Karpas-422 (cell line): ENCODE measurements around the gene MPC1L. TPM values are rescaled to one million over a fixed set of nuclear protein-coding genes. Genes with fewer than 3 reads are reported as not detected.

Experiments
- DNase-seq: peaks from one replicate; pipeline ENCODE4 v3.0.0-alpha.2; 2015
- H2AFZ ChIP-seq: fragments of 200-600 bp; sonication (generic); 2 replicates; pipeline ENCODE4 v1.6.1; 2014; ENCODE audit warnings: antibody characterized with exemption, low read length, mixed read lengths
- H3K27ac ChIP-seq: fragments of 200-600 bp; sonication (generic); 2 replicates; pipeline ENCODE4 v1.5.1; 2014; ENCODE audit warnings: mild to moderate bottlenecking, low read length, moderate library complexity
- H3K27me3 ChIP-seq: fragments of 200-600 bp; sonication (generic); 2 replicates; pipeline ENCODE4 v1.6.1; 2014; ENCODE audit warnings: low read length, mixed read lengths
- H3K36me3 ChIP-seq: fragments of 200-600 bp; sonication (generic); 2 replicates; pipeline ENCODE4 v1.6.1; 2014; ENCODE audit warnings: low read length, mixed read lengths; ENCODE audit not compliant: insufficient read depth
- H3K4me1 ChIP-seq: fragments of 200-600 bp; sonication (generic); 2 replicates; pipeline ENCODE4 v1.6.1; 2014; ENCODE audit warnings: mild to moderate bottlenecking, low read length, mixed read lengths
- H3K4me2 ChIP-seq: fragments of 200-600 bp; sonication (generic); 2 replicates; pipeline ENCODE4 v1.6.1; 2014; ENCODE audit warnings: low read length, low read depth, mild to moderate bottlenecking; ENCODE audit not compliant: poor library complexity, severe bottlenecking
- H3K4me3 ChIP-seq: fragments of 200-600 bp; sonication (generic); 2 replicates; pipeline ENCODE4 v1.5.1; 2014; ENCODE audit warnings: mild to moderate bottlenecking, antibody characterized with exemption, low read length, mixed read lengths
- H3K79me2 ChIP-seq: fragments of 200-600 bp; sonication (generic); 2 replicates; pipeline ENCODE4 v1.6.1; 2014; ENCODE audit warnings: mild to moderate bottlenecking, low read length, mixed read lengths
- H3K9ac ChIP-seq: fragments of 200-600 bp; sonication (generic); 2 replicates; pipeline ENCODE4 v1.6.0; 2014; ENCODE audit warnings: low read length
- H3K9me2 ChIP-seq: fragments of 200-600 bp; sonication (generic), shearing (Covaris generic); replicated peaks from 2 replicates; pipeline ENCODE4 v1.6.0; 2014; ENCODE audit warnings: mild to moderate bottlenecking, low read length, moderate library complexity; ENCODE audit not compliant: insufficient read depth
- H3K9me3 ChIP-seq: fragments of 300-700, 200-600 bp; sonication (generic); 2 replicates; pipeline ENCODE4 v1.6.1; 2014; ENCODE audit warnings: low read length, mixed read lengths
- H4K20me1 ChIP-seq: fragments of 200-600 bp; sonication (generic); 2 replicates; pipeline ENCODE4 v1.6.1; 2014; ENCODE audit warnings: mild to moderate bottlenecking, antibody characterized with exemption, low read length, low read depth; ENCODE audit not compliant: insufficient read depth
- total RNA-seq: library from RNA; depleted of rRNA; stranded (reverse); fragments of >200 nt; shearing (Covaris generic); gene quantifications from 2 replicates; pipeline ENCODE4 v1.2.3, GENCODE V29; 2014; ENCODE audit warnings: low replicate concordance; rRNA removed

Gene MPC1L
- total RNA-seq, 1 experiment from 2014 or later: not detected

DNA sequence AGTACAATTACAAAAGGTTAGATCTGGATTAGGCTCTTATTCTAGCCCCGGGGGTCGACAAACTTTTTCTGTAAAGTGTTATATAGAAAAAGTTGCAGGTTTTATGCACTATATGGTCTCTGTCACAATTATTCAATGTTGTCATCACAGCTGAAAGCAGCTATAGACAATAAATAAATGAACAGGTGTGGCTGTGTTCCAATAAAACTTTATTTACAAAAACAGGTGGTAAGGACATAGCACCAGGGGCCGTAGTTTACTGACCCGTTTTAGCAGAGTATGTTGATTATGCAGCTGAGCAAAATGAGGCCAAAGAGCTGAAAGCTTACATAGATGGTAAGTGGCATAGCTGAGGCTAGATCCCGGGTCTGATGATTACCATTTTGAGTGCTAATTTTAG, 37.2 kb downstream of the MPC1L start:
- H3K4me1 ChIP-seq: no peaks in the 10 kb centered on the region
- H3K9ac ChIP-seq: no peak overlapping the region
- H3K9me3 ChIP-seq: no peaks in the 10 kb centered on the region
- no peak overlapping the region for H3K4me3 ChIP-seq
- no peaks in the 10 kb centered on the region for H3K27me3 ChIP-seq
- H3K27ac ChIP-seq: no peak overlapping the region
- no peak for DNase-seq
- H2AFZ ChIP-seq: no peak overlapping the region
- H4K20me1 ChIP-seq: no peaks in the 10 kb centered on the region
- no peaks in the 10 kb centered on the region for H3K79me2 ChIP-seq
- H3K36me3 ChIP-seq: peaks cover 20% of the 10 kb centered on the region; the same call in 1 of the 2 replicates
- H3K4me2 ChIP-seq: no peak overlapping the region
- no peaks in the 10 kb centered on the region for H3K9me2 ChIP-seq

- peaks cover 21% of the 10 kb centered on the region; the same call in 1 of the 2 replicates for H3K36me3 ChIP-seq
- H3K9me3 ChIP-seq: no peaks in the 10 kb centered on the region
- H3K9ac ChIP-seq: no peak overlapping the region
- H3K4me1 ChIP-seq: no peaks in the 10 kb centered on the region
- no peaks in the 10 kb centered on the region for H3K9me2 ChIP-seq
- no peak overlapping the region for H2AFZ ChIP-seq
- no peaks in the 10 kb centered on the region for H3K79me2 ChIP-seq
- no peak overlapping the region for H3K4me2 ChIP-seq
- H3K4me3 ChIP-seq: no peak overlapping the region
- no peak for DNase-seq
- H3K27ac ChIP-seq: no peak overlapping the region
- H4K20me1 ChIP-seq: no peaks in the 10 kb centered on the region
- H3K27me3 ChIP-seq: no peaks in the 10 kb centered on the region
These were observed 38.3 kb downstream of the MPC1L start for GRCh38 chrX:40661489-40661888.

DNA sequence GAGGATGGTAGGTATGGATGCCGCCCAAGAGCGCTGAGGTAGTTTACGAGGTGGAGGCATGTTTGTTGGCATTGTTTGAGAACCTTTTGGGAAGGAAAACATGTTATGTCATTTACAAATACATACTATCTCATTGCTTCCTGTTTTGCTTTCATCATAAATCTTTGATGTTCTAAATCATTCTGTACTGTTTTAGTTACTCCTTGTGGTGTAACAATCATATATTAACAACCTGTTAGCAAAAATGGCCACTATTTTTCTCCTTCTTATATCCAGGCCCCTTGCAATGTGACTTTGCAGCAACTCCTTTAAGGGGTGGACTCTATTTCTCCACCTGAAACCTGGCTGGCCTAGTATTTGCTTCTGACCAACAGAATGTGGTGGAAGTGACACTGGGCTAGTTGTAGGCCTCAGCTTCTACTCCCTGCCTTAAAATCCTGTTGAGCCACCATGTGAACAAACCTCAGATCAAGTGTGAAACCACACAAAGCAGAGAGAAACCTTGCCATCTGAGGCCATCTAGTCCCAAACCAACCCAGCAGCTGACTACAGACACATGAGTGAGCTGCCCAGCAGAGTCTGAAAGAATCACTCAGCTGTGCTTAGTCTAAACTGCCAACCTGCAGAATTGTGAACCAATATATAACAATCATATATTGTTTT, 40.0 kb downstream of the MPC1L start:
- H3K27ac ChIP-seq: no peak overlapping the region
- no peaks in the 10 kb centered on the region for H3K4me1 ChIP-seq
- no peak overlapping the region for H2AFZ ChIP-seq
- no peaks in the 10 kb centered on the region for H3K9me2 ChIP-seq
- no peak overlapping the region for H3K4me2 ChIP-seq
- H3K9me3 ChIP-seq: no peaks in the 10 kb centered on the region
- H3K79me2 ChIP-seq: no peaks in the 10 kb centered on the region
- no peaks in the 10 kb centered on the region for H3K27me3 ChIP-seq
- H3K36me3 ChIP-seq: peaks cover 21% of the 10 kb centered on the region; the same call in 1 of the 2 replicates
- H3K4me3 ChIP-seq: no peak overlapping the region
- no peak for DNase-seq
- no peaks in the 10 kb centered on the region for H4K20me1 ChIP-seq
- H3K9ac ChIP-seq: no peak overlapping the region

DNA sequence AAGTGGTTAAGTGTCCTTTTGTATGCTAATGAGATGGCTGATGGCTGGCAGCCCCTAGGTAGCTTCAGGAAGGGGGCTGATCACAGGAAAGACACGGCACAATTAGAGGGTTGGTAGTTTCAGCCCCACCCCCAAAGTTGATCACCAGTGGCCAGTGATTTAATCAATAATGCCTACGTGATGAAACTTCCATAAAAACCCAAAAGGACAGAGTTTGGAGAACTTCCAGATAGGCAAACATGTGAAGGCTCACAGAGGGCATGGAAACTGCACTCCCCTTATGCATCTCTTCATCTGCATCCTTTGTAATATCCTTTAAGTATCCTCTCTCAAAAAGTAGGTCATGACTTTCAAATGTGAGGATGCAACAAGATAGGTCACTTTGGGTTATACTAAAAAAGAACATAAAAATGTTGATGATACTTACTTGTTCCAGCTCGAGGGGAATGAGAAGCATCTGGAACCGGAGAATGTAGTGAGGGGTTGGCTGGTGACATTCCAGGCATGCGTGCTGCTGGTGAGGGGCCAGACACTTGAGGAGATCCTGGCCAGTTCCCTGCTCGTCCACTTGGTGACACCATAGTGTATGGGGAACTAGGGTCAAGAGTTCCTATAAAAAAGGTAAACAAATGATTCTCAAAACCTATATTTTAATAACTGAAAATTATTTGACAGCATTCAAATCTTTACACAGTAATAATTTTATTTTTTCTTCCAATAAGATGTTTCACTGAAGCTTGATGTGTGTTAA, 40.8 kb downstream of the MPC1L start:
- DNase-seq: no peak
- H4K20me1 ChIP-seq: no peaks in the 10 kb centered on the region
- no peaks in the 10 kb centered on the region for H3K79me2 ChIP-seq
- H3K36me3 ChIP-seq: peaks cover 28% of the 10 kb centered on the region; the same call in 1 of the 2 replicates
- no peak overlapping the region for H3K27ac ChIP-seq
- no peak overlapping the region for H3K9ac ChIP-seq
- no peak overlapping the region for H2AFZ ChIP-seq
- no peaks in the 10 kb centered on the region for H3K4me1 ChIP-seq
- no peak overlapping the region for H3K4me3 ChIP-seq
- no peaks in the 10 kb centered on the region for H3K9me2 ChIP-seq
- H3K27me3 ChIP-seq: no peaks in the 10 kb centered on the region
- H3K9me3 ChIP-seq: no peaks in the 10 kb centered on the region
- no peak overlapping the region for H3K4me2 ChIP-seq

DNA sequence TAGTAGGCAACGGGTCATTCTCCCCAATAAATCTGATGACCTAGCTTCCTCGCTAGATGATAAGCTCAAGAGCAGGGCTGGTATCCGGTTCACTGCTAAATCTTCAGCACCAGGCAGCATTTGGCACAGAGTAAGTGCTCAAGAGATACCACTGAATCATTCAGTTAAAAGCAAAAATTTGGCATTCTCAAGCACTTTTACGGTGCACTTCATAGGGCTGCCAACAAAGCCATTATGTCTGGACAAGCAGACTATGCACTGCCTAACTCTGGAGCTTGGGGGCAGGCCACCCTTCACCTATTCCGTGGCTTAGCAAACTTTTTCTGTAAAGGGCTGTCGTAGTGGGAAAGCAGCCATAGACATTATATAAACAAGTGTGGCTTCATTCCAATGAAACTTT, 47.9 kb downstream of the MPC1L start:
- no peaks in the 10 kb centered on the region for H3K9me2 ChIP-seq
- no peak for DNase-seq
- H3K36me3 ChIP-seq: peaks cover 42% of the 10 kb centered on the region

More for the DNA sequence above, 47.9 kb downstream of the MPC1L start:
- Histone ChIP-seq H3K4me2 (no peak overlapping the region), H3K4me1 (no peaks in the 10 kb centered on the region), H3K9ac (no peak overlapping the region), H3K27ac (no peak overlapping the region), H3K27me3 (no peaks in the 10 kb centered on the region), H2AFZ (no peak overlapping the region), H3K9me3 (no peaks in the 10 kb centered on the region), H3K79me2 (no peaks in the 10 kb centered on the region), H3K4me3 (no peak overlapping the region), H4K20me1 (no peaks in the 10 kb centered on the region)

Other genes with a start within 250 kb of the MPC1L start
- gene ATP6AP2, start 42.5 kb upstream of the MPC1L start, total RNA-seq: 42.0 and 86.1 TPM in 2 replicates
- gene CXorf38, start 24.1 kb downstream of the MPC1L start, total RNA-seq: 21.6 and 22.2 TPM in 2 replicates
- 37.9 and 77.9 TPM in 2 replicates for gene MED14, start 112.1 kb downstream of the MPC1L start, total RNA-seq